ENCODE data around the gene PRSS1.

PRSS1 gene

DNA sequence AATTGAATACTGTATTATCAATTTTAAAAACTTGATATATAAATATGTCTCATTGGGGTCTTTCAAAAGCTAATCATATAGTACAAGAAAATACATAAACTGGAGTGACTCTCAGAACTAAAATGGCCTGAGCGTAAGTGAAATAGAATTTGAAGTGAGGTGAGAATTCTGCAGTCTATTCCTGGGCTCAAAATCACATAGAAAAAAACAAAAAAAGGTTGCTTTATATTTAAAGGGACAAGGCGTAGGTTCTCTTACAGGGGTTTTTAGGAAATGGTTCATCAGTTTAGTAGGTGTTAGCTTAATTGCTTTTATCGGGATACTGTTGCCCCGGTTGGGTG is 36.7 kb upstream of the PRSS1 start:
- no peak for DNase-seq (ENCODE audit: low read depth)
- TF ChIP-seq, protein P1, sequence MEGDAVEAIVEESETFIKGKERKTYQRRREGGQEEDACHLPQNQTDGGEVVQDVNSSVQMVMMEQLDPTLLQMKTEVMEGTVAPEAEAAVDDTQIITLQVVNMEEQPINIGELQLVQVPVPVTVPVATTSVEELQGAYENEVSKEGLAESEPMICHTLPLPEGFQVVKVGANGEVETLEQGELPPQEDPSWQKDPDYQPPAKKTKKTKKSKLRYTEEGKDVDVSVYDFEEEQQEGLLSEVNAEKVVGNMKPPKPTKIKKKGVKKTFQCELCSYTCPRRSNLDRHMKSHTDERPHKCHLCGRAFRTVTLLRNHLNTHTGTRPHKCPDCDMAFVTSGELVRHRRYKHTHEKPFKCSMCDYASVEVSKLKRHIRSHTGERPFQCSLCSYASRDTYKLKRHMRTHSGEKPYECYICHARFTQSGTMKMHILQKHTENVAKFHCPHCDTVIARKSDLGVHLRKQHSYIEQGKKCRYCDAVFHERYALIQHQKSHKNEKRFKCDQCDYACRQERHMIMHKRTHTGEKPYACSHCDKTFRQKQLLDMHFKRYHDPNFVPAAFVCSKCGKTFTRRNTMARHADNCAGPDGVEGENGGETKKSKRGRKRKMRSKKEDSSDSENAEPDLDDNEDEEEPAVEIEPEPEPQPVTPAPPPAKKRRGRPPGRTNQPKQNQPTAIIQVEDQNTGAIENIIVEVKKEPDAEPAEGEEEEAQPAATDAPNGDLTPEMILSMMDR (conservative IDR thresholded peaks at IDR 0.05; ENCODE audit: low read length), result no peak
- H3K4me3 ChIP-seq (ENCODE audit: low read length), result no peak overlapping the region

DNA sequence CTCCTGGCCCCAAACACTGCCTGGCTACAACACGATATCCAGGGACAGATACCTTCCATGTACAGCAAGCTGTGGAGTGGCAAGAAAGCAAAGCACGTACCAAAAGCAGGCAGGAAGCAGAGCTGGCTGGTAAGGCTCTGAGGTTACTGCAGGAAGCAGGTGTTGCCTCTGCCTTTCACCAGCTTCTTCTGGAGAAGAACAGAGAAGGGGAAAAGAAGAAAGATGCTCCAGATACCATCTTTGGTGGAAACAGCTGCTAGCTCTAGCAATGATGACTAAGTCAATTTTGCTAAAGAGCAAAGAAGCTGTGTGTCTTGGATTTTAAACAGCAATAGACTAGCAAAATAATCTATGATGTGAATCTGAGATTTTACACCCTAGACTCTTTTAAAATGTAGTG is 34.9 kb upstream of the PRSS1 start:
- TF ChIP-seq, protein P1 (conservative IDR thresholded peaks at IDR 0.05; ENCODE audit: low read length), result no peak
- DNase-seq (ENCODE audit: low read depth), result no peak
- H3K4me3 ChIP-seq (ENCODE audit: low read length), result no peak overlapping the region

GRCh38 chr7:142716596-142716995 is 32.7 kb upstream of the PRSS1 start:
- TF ChIP-seq, protein P1 (conservative IDR thresholded peaks at IDR 0.05; ENCODE audit: low read length), result no peak
- no peak overlapping the region for H3K4me3 ChIP-seq (ENCODE audit: low read length)
- no peak for DNase-seq (ENCODE audit: low read depth)

GRCh38 chr7:142717453-142717852 is 31.8 kb upstream of the PRSS1 start:
- TF ChIP-seq, protein P1 (conservative IDR thresholded peaks at IDR 0.05; ENCODE audit: low read length), result no peak
- no peak overlapping the region for H3K4me3 ChIP-seq (ENCODE audit: low read length)
- no peak for DNase-seq (ENCODE audit: low read depth)

DNA sequence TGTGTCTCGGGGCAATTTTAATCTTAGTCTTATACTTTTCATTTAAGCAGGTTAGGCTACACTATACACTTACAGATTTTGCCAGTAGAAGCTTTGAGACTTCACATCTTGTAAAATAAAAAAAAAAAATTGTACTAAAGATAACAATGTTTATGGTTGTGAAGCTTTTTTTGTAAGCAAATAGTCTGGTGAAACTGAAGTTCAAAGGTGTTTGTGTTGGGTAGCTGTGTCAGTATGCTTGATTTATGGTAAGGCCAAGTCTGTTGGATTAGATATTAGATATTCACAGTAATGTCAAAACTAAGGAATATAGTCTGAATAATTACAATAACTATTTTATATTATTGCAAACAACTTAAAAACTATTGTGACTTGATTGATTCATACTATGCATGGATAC is 31.0 kb upstream of the PRSS1 start:
- TF ChIP-seq, protein P1 (conservative IDR thresholded peaks at IDR 0.05; ENCODE audit: low read length), result no peak
- DNase-seq (ENCODE audit: low read depth), result no peak
- no peak overlapping the region for H3K4me3 ChIP-seq (ENCODE audit: low read length)

- DNase-seq (ENCODE audit: low read depth), result no peak
- no peak overlapping the region for H3K4me3 ChIP-seq (ENCODE audit: low read length)
- TF ChIP-seq, protein P1 (conservative IDR thresholded peaks at IDR 0.05; ENCODE audit: low read length), result no peak
These were observed 29.0 kb upstream of the PRSS1 start for GRCh38 chr7:142720172-142720773.

DNA sequence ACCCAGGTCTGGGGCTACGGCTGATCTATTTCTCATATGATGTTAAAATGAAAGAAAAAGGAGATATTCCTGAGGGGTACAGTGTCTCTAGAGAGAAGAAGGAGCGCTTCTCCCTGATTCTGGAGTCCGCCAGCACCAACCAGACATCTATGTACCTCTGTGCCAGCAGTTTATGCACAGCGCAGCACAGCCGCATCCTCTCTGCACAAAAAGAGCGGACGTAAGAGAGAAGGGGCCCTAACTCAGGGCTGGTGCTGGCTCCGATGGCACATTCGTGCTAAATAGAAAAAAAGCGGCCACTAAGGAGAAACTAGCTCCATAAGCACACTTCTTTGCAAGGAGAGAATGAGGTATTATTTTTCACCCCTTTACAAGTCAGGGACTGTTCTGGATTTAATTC is 28.3 kb upstream of the PRSS1 start:
- DNase-seq (ENCODE audit: low read depth), result no peak
- TF ChIP-seq, protein P1 (conservative IDR thresholded peaks at IDR 0.05; ENCODE audit: low read length), result no peak
- no peak overlapping the region for H3K4me3 ChIP-seq (ENCODE audit: low read length)

Measured in AG10803 (cell line).